Fibroblast of villous mesenchyme (primary cell): Measurements from ENCODE around the gene RMDN2. TPM values are rescaled to one million over a fixed set of nuclear protein-coding genes. Genes with fewer than 3 reads are reported as not detected.

ENCODE experiments used
- DNase-seq: peaks from one replicate; pipeline ENCODE4 v3.0.0-alpha.2; 2010; ENCODE audit warnings: low read depth
- H3K4me3 ChIP-seq: 2 replicates; pipeline ENCODE4 v1.5.1; 2011; ENCODE audit warnings: low read depth, mild to moderate bottlenecking, low read length
- CTCF ChIP-seq: IDR thresholded peaks from 2 replicates; pipeline ENCODE4 v1.5.1; 2012; ENCODE audit warnings: low read depth, mild to moderate bottlenecking, low read length; ENCODE audit not compliant: insufficient read depth
- total RNA-seq: library from RNA; depleted of rRNA; stranded (reverse); fragments of >200 nt; gene quantifications from 2 replicates; pipeline ENCODE4 v1.2.3, GENCODE V29; 2012

The RMDN2 gene
- total RNA-seq, 1 donor: 9.5 TPM

GRCh38 chr2:37916512-37917082, 8.5 kb upstream of the RMDN2 start:
- peak; percentile 64 for DNase-seq
- no peak overlapping the region for H3K4me3 ChIP-seq
- TF ChIP-seq CTCF: no peak

- no peak for DNase-seq
- TF ChIP-seq CTCF: no peak
These were observed 7.5 kb upstream of the RMDN2 start for GRCh38 chr2:37917281-37918228.

GRCh38 chr2:37918742-37919186, 6.3 kb upstream of the RMDN2 start:
- TF ChIP-seq CTCF: no peak
- no peak overlapping the region for H3K4me3 ChIP-seq

More at GRCh38 chr2:37917281-37918228, 7.5 kb upstream of the RMDN2 start:
- H3K4me3 ChIP-seq: no peak overlapping the region

GRCh38 chr2:37919631-37920032, 5.5 kb upstream of the RMDN2 start:
- no peak for TF ChIP-seq CTCF
- no peak overlapping the region for H3K4me3 ChIP-seq
- no peak for DNase-seq

More at GRCh38 chr2:37918742-37919186, 6.3 kb upstream of the RMDN2 start:
- DNase-seq: no peak

GRCh38 chr2:37920570-37920969, 4.5 kb upstream of the RMDN2 start:
- no peak for TF ChIP-seq CTCF
- H3K4me3 ChIP-seq: no peak overlapping the region
- peak; percentile 45 for DNase-seq

- TF ChIP-seq CTCF: no peak
- no peak overlapping the region for H3K4me3 ChIP-seq
- DNase-seq: no peak
These were observed 3.3 kb upstream of the RMDN2 start for GRCh38 chr2:37921781-37922180.
